ENCODE data around the gene SLFN11.
"Not testable (repeated sequence)": the region's sequence is repeated elsewhere in the genome, so short reads cannot be mapped to it uniquely, and the experiment has no call there.

DNA sequence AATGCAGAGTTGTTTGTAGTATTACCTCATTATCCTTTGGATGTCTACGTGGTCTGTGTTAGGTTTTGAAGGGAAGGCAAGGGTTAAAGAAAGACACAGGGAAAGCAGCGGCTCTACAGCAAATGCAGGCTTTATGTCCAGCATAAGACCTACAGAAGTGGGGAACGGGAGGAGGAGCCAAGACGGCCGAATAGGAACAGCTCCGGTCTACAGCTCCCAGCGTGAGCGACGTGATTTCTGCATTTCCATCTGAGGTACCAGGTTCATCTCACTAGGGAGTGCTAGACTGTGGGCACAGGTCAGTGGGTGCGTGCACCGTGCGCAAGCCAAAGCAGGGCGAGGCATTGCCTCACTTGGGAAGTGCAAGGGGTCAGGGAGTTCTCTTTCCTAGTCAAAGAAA lies 20.4 kb upstream of the SLFN11 start:
- not testable (repeated sequence) for TF ChIP-seq POLR2A (IDR thresholded peaks at IDR 0.05; ENCODE audit: low read length); GATA1 (IDR thresholded peaks at IDR 0.05; ENCODE audit: low read depth, low read length)
